ENCODE results near the gene FICD.

DNA sequence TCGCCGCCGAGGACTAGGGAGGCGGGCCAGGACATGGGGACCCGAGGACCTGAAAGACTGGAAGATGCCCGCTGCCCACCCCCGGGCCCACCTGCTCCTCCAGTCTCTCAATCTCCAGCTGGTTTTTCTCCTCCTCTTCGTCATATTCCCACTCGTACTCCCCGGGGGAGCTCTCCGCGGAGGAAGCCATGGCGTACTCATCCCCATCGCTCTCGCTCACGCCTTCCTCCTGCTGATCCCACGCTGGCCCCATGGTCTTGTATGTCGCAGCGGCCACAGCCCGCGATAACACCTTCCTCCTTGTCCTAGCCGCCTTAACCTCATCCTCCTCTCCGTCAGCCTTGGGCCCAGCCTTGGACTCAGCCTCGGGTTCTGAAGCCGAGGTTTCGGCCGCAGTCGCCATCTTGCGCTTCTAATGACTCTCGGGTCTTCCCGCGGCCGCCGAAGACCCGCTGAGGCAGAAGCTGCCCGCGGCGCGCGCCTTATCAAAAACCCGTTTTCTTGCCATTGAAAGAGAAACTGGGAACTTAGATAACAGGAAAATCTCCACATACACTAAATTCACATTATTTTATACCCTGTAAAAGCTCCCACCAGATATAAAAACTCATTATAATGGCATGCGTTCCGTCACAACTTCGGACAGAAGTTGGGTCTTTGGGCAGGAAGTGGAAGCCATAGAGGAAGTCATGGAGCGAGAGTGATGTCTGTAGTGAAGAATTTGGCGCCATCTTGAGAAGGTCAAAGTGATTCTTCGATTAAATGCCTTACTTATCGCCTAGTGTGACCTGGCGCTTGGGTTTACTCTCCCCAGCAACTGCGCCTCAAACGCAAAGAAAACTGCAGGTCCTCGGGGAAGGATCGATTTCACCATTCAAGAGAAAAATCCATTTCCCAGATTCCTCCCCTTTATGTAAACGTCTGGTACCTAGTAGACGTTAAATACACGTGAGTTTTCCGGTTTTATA lies 46.0 kb downstream of the FICD start, which contains the start of gene SART3:
- TF ChIP-seq, protein P1, sequence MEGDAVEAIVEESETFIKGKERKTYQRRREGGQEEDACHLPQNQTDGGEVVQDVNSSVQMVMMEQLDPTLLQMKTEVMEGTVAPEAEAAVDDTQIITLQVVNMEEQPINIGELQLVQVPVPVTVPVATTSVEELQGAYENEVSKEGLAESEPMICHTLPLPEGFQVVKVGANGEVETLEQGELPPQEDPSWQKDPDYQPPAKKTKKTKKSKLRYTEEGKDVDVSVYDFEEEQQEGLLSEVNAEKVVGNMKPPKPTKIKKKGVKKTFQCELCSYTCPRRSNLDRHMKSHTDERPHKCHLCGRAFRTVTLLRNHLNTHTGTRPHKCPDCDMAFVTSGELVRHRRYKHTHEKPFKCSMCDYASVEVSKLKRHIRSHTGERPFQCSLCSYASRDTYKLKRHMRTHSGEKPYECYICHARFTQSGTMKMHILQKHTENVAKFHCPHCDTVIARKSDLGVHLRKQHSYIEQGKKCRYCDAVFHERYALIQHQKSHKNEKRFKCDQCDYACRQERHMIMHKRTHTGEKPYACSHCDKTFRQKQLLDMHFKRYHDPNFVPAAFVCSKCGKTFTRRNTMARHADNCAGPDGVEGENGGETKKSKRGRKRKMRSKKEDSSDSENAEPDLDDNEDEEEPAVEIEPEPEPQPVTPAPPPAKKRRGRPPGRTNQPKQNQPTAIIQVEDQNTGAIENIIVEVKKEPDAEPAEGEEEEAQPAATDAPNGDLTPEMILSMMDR (IDR thresholded peaks at IDR 0.05; ENCODE audit: low read depth, low read length, poor library complexity, severe bottlenecking), result no peak
- no peak for TF ChIP-seq EZH2phosphoT487 (IDR thresholded peaks at IDR 0.05; ENCODE audit: borderline replicate concordance, low read length)

Measured in DOHH2 (cell line).